NCI-H146 treated with DMSO at 0.1 percent for 48 hours (cell line): ENCODE data around the gene MIEF1.

ENCODE experiments used
- DNase-seq: peaks from one replicate; lab custom pipeline; 2025; ENCODE audit not compliant: unreplicated experiment; lab: John Stamatoyannopoulos, UW

MIEF1 gene

DNA sequence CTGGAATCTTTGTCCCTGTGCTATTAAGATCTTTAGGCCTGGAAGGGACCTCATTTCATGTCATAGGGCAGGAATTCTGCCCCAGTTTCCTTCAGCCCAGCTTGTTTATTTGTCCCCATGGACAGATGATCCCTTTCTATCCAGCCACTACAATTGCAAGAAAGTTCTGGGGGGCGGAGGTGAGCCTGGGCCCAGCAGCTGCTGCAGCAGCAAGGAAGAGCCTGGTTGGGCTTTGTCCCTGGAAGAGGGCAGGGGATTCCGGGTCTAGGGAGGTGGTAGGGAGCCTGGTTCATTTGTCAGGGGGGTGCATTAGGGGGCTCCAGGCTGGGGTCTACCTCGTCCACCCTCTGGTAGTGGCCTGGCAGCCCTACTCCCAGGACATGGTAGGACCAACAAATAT lies 52.1 kb downstream of the MIEF1 start:
- DNase-seq, result no peak

DNA sequence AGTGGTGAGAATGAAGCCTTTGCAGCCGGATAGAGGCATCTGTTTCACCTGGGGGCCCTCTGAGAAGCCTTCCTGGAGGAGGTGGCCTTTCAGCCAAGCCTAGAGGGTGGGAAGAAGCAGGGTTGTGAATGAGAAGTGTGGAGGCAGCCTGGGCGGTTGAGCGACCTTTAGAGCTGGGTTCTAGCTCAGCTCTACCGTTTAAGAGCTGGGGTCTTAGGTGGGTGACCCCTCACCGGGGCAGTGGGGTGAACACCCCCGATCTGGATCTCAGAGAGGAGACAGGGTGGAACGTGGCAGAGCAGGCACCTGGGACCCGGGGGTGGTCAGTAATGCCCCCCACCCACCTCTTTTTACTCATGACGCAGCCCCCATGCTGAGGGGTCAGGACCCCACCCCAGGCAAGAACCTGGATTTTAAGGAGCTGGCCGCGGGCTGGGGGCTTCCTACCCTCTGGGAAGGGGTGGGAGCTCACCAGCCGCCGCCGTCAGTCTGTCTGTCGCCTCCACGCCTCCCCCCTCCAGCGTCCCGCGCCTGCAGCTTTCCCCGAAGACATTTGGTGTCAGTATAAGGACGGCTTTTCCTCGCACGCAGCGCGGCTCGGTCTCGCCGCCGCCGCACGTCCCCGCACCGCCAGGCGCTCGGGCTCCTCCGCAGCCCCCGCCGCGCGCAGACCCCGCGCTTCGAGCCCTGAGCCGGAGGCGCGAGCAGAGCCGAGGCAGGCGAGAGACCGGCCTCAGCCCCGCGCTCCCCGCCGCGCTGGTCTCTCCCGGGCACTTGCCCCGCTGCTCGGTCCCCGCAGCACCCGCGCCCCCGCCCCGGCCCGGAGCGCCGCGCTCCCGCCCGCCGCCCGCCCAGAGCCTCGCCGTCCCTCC lies 55.1 kb downstream of the MIEF1 start:
- DNase-seq, result no peak

DNA sequence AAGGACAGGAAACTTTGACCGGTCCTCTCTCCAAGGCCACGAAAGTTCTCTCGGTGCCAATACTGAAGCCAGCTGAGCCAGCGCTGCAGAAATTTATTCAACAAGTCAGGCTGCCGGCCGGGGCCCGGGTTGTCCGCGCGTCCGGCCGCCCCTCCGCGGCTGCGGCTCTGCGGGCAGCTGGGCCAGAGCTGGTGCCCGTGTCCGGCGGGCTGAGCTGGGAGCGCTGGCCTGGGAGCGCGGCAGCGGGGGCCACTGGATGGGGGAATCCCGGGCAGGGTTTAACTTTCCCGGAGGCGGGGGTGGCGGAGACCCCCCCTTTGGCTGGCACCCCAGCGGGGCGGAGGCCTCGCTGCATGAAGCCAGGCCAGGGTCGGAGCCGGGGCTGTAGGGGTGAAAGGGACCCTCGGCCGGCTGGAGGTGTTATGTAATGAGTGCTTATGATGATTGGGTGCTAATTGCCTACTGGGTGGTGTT lies 56.2 kb downstream of the MIEF1 start:
- no peak for DNase-seq

DNA sequence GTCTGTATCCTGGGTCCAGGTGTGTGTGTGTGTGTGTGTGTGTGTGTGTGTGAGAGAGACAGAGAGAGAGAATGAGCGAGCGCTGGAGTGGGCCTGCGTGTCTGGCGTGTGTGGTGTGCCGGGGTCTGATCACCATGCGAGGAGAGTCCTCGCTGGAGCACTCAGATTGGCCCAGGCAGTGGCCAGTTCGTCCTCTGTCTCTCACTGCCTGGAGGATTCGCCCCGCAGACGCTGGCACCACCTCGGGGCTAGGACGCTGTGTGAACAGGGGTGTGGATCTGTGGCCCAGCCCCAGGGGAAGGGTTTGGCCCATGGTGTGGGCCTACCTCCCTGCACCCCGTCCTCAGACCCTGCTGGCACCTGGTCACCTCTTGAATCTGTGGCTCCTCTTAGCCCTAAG lies 56.9 kb downstream of the MIEF1 start:
- DNase-seq, result no peak

DNA sequence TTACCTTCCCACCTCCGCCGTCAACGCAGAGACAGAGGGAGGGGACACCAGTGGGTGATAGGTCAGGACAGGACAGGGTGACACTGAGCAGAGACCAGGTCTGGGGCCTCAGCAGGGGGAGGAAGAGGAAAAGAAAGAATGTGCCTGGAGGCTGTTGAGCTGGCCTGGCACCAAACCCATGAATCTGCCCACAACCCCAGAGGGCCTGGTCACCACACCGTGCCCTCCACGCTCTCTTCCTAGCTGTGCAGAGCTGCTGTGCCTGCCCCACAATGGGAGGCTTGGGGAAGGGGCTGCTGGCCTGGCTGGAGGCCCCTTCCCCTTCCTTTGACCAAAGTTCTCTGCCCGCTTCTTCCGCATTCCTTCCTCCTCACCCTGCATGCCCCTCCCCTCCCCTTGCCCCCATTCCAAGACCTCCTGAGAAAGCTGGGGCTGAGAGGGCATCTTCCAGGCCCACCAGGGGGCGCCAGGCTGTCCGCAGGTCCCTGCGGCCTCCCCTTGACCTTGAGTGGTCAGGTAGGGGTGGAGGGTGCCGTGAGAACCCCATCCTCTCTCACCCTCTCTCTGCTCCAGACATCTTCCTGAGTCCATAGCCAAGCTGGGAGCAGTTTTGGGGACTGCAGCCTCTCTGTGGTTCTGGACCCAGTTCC lies 57.5 kb downstream of the MIEF1 start:
- no peak for DNase-seq

DNA sequence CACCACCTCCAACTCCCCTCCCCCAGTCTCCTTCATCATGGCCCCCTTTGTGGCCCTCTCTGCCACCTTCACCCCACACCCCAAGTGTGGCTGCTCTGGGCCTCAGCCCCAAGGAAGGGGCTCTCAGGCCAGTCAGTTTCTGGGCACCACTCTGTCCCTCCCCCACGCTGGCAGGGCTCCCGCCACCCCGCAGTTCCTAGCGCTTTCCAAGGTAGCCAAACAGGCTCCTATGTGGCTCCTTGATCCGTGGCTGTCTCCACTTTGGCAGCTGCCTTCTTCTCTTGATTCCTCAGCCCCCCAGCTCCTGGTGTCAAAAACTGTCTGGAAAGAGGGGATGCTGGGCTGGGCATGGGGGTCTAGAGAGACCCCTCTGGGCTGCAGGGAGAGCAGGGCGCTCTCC lies 58.0 kb downstream of the MIEF1 start:
- DNase-seq, result no peak

DNA sequence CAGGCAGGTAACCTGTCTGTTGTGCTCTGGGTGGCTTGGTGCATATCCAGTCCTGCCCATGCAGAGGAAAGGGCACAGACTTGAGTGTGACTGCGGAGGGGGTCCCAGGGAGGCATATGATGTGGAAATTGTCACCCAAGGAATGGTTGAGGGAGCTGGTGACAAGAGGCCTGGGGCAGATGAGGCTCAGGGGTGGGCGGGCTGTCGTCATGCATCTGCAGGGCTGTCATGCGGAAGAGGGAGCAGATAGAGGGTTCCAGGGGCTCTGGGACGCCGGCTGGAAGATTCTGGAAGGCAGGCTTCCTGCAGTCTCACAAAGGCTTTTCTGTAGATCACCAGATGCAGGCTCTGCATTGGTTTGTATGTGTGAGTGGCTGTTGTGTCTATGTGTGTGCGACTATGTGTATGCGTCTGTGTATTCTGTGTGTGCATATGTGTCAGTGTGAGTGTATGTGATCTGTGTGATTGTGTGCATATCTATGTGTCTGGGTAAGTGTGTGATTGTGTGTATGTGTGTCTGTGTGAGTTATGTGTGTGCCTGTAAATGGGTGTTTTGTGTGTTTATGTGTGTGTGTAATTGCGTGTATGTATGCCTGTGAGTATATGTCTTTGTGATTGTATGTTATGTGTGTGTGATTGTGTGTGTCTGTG lies 60.9 kb downstream of the MIEF1 start:
- DNase-seq, result no peak

DNA sequence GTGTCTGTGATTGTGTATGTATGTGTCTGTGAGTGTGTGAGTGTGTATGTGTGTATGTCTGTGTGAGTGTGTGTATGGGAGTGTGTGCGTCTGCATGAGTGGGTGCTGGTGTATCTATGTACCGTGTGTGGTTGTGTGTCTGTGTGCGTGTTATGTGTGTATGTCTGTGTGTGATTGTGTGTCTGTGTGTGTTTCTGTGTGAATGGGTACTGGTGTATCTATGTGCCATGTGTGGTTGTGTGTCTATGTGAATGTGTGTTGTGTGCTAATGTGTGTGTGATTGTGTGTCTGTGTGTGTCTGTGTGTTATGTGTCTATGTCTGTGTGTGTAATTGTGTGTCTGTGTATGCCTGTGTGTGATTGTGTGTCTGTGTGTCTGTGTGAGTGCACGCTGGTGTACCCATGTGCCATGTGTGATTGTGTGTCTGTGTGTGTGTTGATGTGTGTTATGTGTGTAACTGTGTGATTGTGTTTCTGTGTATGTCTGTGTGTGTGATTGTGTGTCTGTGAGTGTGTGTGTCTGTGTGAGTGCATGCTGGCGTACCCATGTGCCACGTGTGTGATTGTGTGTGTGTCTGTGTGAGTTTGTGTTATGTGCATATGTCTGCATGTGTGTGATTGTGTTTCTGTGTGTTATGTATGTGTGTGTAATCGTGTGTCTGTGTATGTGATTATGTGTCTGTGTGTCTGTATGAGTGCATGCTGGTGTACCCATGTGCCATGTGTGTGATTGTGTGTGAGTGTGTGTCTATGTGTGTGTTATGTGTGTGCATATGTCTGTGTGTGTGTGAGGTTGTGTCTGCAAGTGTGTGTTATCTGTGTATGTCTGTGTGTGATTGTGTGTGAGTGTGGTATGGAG lies 61.7 kb downstream of the MIEF1 start:
- no peak for DNase-seq

DNA sequence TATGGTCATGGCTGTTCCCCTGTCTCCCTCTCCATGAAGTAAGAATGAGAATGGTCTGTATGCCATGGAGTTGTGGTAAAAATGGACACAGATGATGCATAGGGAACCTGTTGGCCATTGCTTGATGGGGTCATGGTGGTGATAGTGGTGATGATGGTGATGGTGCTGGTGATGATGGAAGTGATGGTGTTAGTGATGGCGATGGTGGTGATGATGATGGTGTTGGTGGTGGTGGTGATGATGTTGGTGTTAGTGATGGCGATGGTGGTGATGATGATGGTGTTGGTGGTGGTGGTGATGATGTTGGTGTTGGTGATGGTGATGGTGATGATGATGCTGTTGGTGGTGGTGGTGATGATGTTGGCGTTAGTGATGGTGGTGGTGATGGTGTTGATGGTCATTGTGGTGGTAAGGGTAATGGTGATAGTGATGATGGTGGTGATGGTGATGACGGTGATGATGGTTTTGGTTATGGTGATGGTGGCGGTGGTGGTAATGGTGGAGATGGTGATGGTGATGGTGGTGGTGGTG lies 63.4 kb downstream of the MIEF1 start:
- no peak for DNase-seq

DNA sequence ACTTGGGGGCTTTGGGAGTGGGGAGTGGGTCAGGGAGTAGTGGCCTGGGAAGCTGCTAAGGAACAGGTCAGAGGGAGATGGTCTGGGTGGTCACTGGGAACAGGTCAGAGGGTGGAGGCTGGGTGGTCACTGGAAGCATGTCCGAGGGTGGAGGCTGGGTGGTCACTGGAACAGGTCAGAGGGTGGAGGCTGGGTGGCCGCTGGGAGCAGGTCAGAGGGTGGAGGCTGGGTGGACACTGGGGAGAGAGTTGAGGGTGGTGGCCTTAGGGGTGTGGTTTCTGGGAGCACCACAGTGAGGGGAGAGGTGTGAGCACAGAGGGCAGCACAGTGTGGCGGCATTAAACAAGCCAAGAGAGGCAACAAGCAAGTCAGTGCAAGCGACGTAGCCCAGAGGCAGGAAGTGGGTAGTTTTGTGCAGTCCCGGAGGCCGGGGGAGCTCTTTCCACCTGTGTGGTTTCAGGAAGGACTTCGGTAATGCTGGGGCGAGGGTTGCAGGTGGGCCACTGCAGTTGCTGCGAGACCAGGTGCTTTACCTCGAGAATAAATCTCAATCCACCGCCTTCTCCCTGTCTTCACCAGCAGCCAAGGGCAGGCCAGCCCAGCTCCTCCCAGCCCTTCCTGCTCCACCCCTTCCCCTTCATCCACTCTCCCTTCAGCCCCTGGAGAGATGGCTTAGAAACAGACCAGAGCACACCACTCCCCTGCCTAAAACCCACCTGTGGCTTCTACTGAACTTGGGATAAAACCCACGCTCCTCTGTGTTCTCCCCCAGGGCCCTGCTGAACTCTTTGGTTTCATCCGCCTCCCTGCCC lies 65.3 kb downstream of the MIEF1 start:
- no peak for DNase-seq
